ENCODE results near the gene TMEM33.

TMEM33 gene

DNA sequence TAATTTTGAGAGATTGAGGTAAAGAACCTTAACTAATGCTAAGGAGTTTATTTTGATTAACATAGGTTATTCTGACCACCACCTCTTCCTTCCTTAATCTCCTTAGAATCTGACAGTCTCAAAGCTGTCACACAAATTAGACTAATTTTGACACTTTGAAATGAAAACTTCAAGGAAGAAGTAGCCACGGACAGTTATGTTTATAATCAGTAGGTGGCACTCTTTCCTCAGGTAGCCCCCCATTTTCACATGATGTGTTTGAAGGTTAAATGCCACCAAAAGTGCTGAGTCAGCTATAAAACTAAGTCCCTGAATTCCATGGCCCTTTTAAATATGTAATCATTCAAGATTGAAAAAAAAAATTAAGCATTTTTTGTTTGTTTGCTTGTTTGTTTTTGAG, 22.4 kb downstream of the TMEM33 start:
- DNase-seq (ENCODE audit: low spot score) = peak; percentile 53
- in situ Hi-C loops (cut with MboI; ENCODE audit: low sequenced_read_pairs, unreplicated experiment) = loop anchor here (25.0 kb wide), 1 partner anchor 330 kb away; no protein-coding TSS in a partner anchor

DNA sequence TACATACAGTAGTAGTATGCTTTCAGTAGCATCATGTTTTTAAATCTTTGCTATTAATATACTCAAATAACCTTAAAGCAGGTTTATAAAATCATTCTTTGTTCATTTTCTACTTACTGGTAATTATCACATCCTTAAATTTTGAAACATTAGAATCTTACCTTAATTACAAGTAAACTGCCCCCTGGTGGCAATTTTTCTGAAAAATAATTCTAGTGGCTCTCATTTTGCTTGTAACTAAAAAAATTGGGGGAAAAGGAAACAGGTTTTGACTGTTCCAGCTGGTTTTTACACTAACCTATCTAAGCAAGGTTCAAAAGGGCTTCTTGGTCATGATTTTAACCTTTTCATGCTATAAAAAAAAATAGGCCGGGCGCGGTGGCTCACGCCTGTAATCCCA, 27.9 kb downstream of the TMEM33 start:
- no peak for DNase-seq (ENCODE audit: low spot score)
- TF ChIP-seq, protein P1, sequence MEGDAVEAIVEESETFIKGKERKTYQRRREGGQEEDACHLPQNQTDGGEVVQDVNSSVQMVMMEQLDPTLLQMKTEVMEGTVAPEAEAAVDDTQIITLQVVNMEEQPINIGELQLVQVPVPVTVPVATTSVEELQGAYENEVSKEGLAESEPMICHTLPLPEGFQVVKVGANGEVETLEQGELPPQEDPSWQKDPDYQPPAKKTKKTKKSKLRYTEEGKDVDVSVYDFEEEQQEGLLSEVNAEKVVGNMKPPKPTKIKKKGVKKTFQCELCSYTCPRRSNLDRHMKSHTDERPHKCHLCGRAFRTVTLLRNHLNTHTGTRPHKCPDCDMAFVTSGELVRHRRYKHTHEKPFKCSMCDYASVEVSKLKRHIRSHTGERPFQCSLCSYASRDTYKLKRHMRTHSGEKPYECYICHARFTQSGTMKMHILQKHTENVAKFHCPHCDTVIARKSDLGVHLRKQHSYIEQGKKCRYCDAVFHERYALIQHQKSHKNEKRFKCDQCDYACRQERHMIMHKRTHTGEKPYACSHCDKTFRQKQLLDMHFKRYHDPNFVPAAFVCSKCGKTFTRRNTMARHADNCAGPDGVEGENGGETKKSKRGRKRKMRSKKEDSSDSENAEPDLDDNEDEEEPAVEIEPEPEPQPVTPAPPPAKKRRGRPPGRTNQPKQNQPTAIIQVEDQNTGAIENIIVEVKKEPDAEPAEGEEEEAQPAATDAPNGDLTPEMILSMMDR (IDR thresholded peaks at IDR 0.05; ENCODE audit: borderline replicate concordance, control extremely low read depth, extremely low read depth, insufficient read depth, missing control alignments) = peak; percentile 18
- in situ Hi-C loops (cut with MboI; ENCODE audit: low sequenced_read_pairs, unreplicated experiment) = loop anchor here (25.0 kb wide), 1 partner anchor 324 kb away; no protein-coding TSS in a partner anchor

More for the DNA sequence above, 22.4 kb downstream of the TMEM33 start:
- TF ChIP-seq, protein P1 (IDR thresholded peaks at IDR 0.05; ENCODE audit: borderline replicate concordance, control extremely low read depth, extremely low read depth, insufficient read depth, missing control alignments) = peak; percentile 33

DNA sequence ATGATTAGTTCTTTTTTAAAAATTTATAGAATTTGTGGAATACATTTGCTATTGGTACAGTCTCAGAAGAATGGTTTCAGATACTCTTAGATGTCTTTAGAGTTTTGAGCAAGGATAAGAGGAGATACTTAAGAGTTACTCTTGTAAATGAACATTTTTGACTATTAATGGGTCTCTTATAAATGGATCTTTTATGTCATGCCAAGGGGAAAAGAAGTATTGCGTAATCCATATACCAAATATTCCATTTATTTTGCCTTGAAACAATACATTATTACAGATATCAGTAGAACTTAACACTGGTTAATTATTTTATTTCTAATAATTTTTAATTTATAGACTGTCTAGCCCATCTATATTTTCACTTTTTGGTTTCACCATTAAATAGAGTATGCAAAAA, 29.2 kb downstream of the TMEM33 start:
- no peak for DNase-seq (ENCODE audit: low spot score)
- TF ChIP-seq, protein P1 (IDR thresholded peaks at IDR 0.05; ENCODE audit: borderline replicate concordance, control extremely low read depth, extremely low read depth, insufficient read depth, missing control alignments) = no peak
- in situ Hi-C loops (cut with MboI; ENCODE audit: low sequenced_read_pairs, unreplicated experiment) = loop anchor here (25.0 kb wide), 1 partner anchor 323 kb away; no protein-coding TSS in a partner anchor

DNA sequence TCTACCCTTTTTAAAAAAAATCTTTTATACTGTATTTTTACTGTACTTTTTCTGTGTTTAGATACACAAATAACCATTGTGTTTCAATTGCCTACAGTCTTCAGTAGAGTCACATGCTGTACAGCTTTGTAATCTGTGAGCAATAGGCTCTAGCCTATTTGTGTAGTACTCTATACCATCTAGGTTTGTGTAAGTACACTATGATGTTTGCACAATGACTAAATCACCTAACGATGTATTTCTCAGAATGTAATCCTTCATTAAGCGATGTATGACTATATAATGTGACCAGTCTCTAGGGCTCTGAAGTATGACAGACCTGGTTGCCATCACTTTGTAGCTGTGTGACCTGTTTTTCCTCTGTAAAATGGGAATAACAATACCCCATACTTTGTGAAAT, 32.2 kb downstream of the TMEM33 start:
- TF ChIP-seq, protein P1 (IDR thresholded peaks at IDR 0.05; ENCODE audit: borderline replicate concordance, control extremely low read depth, extremely low read depth, insufficient read depth, missing control alignments) = no peak
- no peak for DNase-seq (ENCODE audit: low spot score)
- in situ Hi-C loops (cut with MboI; ENCODE audit: low sequenced_read_pairs, unreplicated experiment) = loop anchor here (25.0 kb wide), 1 partner anchor 320 kb away; no protein-coding TSS in a partner anchor

DNA sequence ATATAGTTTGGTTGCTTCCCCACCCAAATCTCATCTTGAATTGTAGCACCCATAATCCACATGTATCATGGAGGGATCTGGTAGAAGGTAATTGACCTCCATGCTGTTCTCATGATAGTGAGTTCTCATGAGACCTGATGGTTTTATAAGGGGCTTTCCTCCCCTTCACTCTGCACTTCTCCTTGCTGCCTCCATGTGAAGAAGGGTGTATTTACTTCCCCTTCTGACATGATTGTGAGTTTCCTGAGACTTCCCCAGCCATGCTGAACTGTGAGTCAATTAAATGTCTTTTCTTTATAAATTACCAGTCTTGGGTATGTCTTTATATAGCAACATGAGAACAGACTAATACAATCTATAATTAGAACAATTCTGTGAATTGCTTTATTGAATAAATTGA, 34.4 kb downstream of the TMEM33 start:
- in situ Hi-C loops (cut with MboI; ENCODE audit: low sequenced_read_pairs, unreplicated experiment) = loop anchor here (25.0 kb wide), 1 partner anchor 318 kb away; no protein-coding TSS in a partner anchor
- TF ChIP-seq, protein P1 (IDR thresholded peaks at IDR 0.05; ENCODE audit: borderline replicate concordance, control extremely low read depth, extremely low read depth, insufficient read depth, missing control alignments) = no peak
- DNase-seq (ENCODE audit: low spot score) = no peak

DNA sequence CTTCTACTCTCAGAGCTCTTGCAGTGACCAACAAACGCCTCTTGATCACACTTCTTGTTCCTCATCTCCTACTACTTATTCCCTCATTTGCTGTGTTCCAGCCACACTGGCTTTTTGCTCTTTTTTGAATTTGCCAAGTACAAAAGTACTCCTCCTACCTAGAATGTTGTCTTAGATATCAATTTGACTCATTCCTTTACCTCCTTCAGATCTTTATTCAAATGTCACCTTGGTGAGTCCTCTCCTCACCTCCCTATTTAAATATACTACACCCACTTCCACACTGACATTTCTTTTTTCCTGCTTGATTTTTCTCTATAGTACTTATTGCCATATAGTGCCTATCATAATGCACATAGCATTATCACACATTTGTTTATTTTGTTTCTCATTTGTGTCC, 40.1 kb downstream of the TMEM33 start:
- in situ Hi-C loops (cut with MboI; ENCODE audit: low sequenced_read_pairs, unreplicated experiment) = loop anchor here (25.0 kb wide), 1 partner anchor 537 kb away; no protein-coding TSS in a partner anchor
- TF ChIP-seq, protein P1 (IDR thresholded peaks at IDR 0.05; ENCODE audit: borderline replicate concordance, control extremely low read depth, extremely low read depth, insufficient read depth, missing control alignments) = no peak
- no peak for DNase-seq (ENCODE audit: low spot score)
